HG03354 (cell line): ENCODE results near the gene VWCE.
"Not testable (repeated sequence)": the region's sequence is repeated elsewhere in the genome, so short reads cannot be mapped to it uniquely, and the experiment has no call there.

Experiments
- ATAC-seq: cut with Tn5 transposase; IDR thresholded peaks from one replicate; pipeline ENCODE4 v1.9.1; 2021; ENCODE audit warnings: mild to moderate bottlenecking; ENCODE audit not compliant: unreplicated experiment, poor library complexity, severe bottlenecking

Gene VWCE

GRCh38 chr11:61226457-61227137 lies 68.5 kb downstream of the VWCE start:
- not testable (repeated sequence) for ATAC-seq

GRCh38 chr11:61222692-61223091 lies 72.4 kb downstream of the VWCE start:
- ATAC-seq: not testable (repeated sequence)

DNA sequence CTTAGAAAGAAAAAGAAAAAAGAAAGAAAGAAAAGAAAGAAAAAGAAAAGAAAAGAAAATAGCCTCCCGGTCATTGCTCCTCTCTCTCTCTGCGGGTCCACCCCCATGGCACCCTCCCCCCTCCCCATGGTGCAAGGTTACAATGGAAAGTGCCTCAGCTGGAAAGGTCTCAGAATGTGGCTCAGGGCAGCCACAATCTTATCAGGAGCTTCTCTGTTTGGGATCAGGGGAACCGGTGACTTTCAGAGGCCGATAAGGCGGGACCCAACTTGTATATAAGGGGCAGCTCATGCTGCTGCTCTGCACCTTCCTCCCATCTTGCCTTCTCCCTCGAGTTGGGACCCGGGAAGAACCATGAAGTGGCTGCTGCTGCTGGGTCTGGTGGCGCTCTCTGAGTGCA lies 73.1 kb downstream of the VWCE start, which contains the start of gene PGA4:
Gene PGA4 (plus strand): TSS at position 301 of the 400 bp plus-strand sequence. CDS start 54 bp downstream, at position 355.
- ATAC-seq: not testable (repeated sequence)

GRCh38 chr11:61219016-61219415 lies 76.1 kb downstream of the VWCE start:
- not testable (repeated sequence) for ATAC-seq

- not testable (repeated sequence) for ATAC-seq
Measured at GRCh38 chr11:61218306-61218705, 76.8 kb downstream of the VWCE start.

DNA sequence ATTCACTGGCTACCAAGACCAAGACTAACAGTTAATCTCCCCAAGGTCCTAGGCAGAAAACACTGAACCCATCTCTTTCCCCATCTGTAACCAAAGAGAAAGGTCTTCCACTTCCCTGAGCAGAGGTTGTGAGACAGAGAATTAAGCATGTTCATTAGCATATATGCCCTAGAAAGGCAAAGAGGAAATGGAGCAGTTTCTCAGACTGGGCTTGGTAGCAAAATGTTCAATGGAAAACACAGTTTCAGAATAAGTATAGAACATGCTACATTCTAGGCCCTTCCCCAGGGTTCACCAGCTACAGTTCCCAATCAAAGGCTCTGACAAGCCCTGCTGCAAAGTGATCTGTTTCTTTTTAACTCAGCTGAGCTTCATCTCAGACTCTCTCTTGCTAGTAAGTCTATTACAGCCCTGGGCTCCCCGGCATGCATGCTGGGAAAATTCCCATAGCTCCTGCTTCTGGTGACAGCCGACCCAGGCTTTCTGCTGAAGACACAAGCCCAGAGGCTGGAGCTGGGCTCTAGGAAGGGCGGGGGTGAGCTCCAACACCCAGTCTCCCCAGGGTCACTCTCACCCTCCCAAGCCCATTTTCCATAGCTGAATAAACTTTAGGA lies 81.3 kb downstream of the VWCE start:
- ATAC-seq: not testable (repeated sequence)

GRCh38 chr11:61212202-61212601 lies 82.9 kb downstream of the VWCE start:
- ATAC-seq: not testable (repeated sequence)

- not testable (repeated sequence) for ATAC-seq
Measured at GRCh38 chr11:61211327-61211952, 83.7 kb downstream of the VWCE start.

- ATAC-seq: not testable (repeated sequence)
Measured at GRCh38 chr11:61210629-61211028, 84.5 kb downstream of the VWCE start.
